Choroid plexus epithelial cell (primary cell): ENCODE data around the gene RNF148.

Experiments used
- DNase-seq: peaks from one replicate; pipeline ENCODE4 v3.0.0-alpha.2; 2010; ENCODE audit warnings: low read depth
- H3K4me3 ChIP-seq: 2 replicates; pipeline ENCODE4 v1.5.1; 2011; ENCODE audit warnings: low read depth, mild to moderate bottlenecking, control low read depth, low read length, moderate library complexity
- TF ChIP-seq, protein P1 (sequence below): conservative IDR thresholded peaks from 2 replicates; pipeline ENCODE4 v1.5.1; 2011; ENCODE audit warnings: low read depth, mild to moderate bottlenecking, control low read depth, inconsistent platforms, low read length, moderate library complexity

RNF148 gene

DNA sequence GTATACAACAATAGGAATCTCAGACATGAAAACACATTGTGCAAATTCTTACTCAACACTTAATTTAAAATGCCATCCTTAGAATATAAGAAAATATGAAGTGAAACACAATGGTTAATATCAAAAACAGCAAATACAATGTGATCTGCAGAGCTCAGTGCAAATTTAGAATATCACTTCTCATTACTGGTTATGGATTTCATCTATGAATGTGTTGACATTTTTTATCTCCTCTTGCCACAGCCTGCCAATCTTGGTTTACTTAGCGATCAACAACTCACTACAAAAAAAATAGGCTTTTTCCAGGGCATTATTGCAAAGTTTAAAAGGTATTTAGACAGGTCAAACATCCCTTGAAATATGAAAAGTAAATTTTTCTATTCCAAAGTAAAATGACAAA lies 25.0 kb upstream of the RNF148 start:
- TF ChIP-seq, protein P1, sequence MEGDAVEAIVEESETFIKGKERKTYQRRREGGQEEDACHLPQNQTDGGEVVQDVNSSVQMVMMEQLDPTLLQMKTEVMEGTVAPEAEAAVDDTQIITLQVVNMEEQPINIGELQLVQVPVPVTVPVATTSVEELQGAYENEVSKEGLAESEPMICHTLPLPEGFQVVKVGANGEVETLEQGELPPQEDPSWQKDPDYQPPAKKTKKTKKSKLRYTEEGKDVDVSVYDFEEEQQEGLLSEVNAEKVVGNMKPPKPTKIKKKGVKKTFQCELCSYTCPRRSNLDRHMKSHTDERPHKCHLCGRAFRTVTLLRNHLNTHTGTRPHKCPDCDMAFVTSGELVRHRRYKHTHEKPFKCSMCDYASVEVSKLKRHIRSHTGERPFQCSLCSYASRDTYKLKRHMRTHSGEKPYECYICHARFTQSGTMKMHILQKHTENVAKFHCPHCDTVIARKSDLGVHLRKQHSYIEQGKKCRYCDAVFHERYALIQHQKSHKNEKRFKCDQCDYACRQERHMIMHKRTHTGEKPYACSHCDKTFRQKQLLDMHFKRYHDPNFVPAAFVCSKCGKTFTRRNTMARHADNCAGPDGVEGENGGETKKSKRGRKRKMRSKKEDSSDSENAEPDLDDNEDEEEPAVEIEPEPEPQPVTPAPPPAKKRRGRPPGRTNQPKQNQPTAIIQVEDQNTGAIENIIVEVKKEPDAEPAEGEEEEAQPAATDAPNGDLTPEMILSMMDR: no peak
- no peak for DNase-seq
- no peak overlapping the region for H3K4me3 ChIP-seq

DNA sequence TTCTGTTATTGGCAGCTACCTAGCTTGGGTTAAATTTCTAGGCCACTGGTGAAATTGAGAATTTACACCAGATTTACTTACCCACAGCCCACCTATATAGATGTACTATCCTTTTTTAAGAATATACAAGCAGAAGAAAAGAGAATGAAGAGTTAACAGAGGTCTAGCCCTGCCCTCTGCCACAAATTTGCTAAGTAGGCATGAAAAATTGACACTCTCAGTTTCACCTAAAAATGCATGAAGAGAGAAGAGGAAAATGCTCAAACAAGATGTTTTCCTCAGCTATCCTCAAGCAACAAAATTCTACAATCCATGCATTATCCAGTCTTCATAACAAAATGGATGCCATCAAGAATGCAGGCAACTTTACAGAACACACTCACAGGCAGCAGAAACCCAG lies 24.6 kb upstream of the RNF148 start:
- TF ChIP-seq, protein P1: no peak
- DNase-seq: no peak
- H3K4me3 ChIP-seq: no peak overlapping the region

DNA sequence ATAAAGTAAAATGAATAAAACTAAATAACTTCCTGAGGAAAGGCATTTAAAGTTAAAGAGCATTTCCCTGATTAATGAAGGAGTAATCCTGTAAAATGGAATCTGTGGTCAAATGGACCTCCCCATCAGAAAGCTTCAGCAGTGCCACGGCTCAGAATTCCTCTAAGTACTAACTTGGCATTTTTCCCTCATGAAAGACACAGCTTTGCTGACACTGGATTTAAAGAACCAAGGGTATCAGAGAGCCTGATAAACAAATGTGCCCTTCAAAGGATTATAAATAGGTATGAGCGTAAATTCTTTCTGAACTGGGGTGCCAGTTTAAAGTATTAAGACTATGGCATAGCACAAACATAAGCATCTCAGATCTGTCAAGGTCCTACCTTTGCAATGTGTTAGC lies 24.2 kb upstream of the RNF148 start:
- no peak for DNase-seq
- TF ChIP-seq, protein P1: no peak
- no peak overlapping the region for H3K4me3 ChIP-seq

DNA sequence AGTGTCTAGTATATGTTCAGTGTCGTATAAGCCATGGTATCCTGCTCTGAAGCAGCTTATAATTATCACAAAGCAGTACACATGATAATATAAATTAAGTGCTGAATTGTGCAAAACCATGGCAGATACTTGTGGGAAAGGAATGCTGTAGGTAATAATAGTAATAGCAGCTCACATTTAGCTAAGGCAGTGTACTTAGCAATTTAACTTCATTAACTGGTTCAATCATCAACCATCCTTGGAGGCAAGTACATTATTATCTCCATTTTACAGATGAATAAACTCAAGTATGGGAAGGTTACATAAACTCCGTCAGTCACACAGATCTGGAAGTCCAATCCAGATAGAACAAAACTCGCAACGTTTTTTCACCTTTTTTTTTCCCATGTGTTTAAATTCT lies 21.6 kb upstream of the RNF148 start:
- no peak for DNase-seq
- H3K4me3 ChIP-seq: no peak overlapping the region
- TF ChIP-seq, protein P1: no peak

DNA sequence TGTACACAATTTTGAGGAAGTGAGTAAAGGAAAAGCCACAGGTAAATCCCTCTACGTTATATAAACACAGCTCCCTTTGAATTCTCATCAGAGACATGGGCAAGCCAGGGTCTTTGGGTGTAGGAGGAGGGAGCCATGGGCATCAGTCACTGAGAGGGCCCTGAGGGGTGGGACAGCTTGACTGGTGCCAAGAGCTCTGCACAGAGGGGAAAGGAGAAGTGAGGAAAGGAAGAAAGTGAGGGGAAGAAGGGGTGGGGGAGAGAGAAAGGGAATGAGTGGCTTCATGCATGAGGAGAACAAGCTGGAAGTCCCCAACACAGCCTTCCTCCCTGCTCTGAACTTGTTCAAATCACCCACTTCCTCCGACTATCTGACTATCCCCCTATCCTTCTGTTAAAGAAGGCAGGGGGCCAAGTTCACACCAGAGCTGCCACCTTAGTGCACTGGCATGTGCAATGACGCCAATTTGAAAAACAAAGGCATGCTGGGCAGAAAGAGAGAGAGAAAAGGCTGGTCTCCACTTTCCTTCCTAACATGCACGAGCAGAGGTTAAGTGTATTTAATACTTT lies 16.4 kb upstream of the RNF148 start:
- no peak overlapping the region for H3K4me3 ChIP-seq
- DNase-seq: no peak
- TF ChIP-seq, protein P1: no peak

DNA sequence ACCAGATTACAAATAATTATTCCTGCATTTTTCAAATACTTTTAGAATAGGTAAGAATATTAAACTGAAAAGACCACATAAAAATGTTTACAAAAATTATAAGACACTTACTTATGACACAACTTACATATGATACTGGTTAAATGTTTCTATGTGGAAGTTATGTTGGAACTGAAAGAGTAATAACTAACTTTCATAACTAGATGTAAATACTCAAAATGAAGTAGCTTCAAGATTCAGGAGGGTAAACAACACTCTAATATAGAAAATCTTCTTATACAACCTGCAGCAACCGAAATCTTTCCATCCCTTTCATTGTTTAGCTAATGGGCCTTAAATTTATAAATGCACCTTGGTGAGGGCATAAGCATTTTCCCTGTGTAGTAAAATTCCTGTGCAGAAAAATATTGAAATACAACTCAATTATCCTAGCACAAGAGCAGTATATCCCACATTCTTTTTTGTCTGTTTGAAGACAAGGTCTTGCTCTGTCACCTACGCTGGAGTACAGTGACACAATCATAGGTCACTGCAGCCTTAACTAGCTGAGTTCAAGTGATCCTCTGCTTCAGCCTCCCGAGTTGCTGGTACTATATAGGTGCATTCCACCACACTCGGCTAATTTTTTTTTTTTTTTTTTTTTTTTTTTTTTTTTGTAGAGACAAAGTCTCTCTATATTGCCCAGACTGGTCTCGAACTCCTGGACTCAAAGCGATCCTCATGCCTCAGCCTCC lies 14.8 kb upstream of the RNF148 start:
- DNase-seq: no peak
- no peak overlapping the region for H3K4me3 ChIP-seq
- TF ChIP-seq, protein P1: no peak

DNA sequence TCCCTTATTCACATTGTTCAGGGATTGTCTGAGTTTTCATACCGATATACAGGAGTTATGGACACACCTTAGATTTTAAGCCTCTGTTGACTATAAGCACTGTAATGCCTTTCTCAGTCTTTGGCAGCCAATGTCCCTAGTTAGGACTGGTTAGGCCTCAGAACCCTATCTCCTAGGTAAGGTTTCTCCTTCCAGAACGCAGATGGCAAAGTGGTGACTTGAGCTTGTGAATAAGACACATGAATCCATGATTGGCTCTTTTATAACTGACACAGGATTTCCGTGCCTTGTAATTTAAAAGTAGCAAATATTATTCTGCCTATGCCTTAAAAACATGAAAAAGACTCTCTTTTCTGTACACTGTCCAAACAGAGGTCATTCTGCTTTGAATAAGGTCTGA lies 12.5 kb upstream of the RNF148 start:
- TF ChIP-seq, protein P1: no peak
- DNase-seq: no peak
- no peak overlapping the region for H3K4me3 ChIP-seq
